HepG2 (cell line): ENCODE data around the gene ZCCHC3. TPM values are rescaled to one million over a fixed set of nuclear protein-coding genes. Genes with fewer than 3 reads are reported as not detected.

Experiments
- CEBPZ ChIP-seq: IDR thresholded peaks from 2 replicates; pipeline ENCODE4 v1.6.1; 2012; ENCODE audit warnings: low read length, improper control_type of control experiment
- CHD4 ChIP-seq: fragments of 200-600 bp; sonication (generic); IDR thresholded peaks from 2 replicates; pipeline ENCODE4 v1.7.0; 2017; ENCODE audit warnings: mild to moderate bottlenecking, low read length, borderline replicate concordance
- FOXM1 ChIP-seq: sonication (generic); formaldehyde crosslinking; IDR thresholded peaks from 2 replicates; pipeline ENCODE4 v1.5.0; 2020; ENCODE audit warnings: missing genetic modification reagents
- KDM5A ChIP-seq: fragments of 200-600 bp; sonication (generic); IDR thresholded peaks from 2 replicates; pipeline ENCODE4 v1.7.0; 2018; ENCODE audit warnings: antibody characterized with exemption, mild to moderate bottlenecking, low read length, borderline replicate concordance
- MEF2D ChIP-seq: sonication (generic); formaldehyde crosslinking; IDR thresholded peaks from 2 replicates; pipeline ENCODE4 v1.5.1; 2020; ENCODE audit warnings: mild to moderate bottlenecking, missing genetic modification reagents
- NR2C2 ChIP-seq: sonication (generic); formaldehyde crosslinking; IDR thresholded peaks from 2 replicates; pipeline ENCODE4 v1.4.0; 2020; ENCODE audit warnings: missing genetic modification reagents, mild to moderate bottlenecking, moderate library complexity, borderline replicate concordance
- POLR2A ChIP-seq, 2 experiments: IDR thresholded peaks; 2 replicates each; pipeline ENCODE4 v1.6.1; 2011; ENCODE audit warnings: low read depth in 2 of 2, low read length in 2 of 2, mild to moderate bottlenecking in 1 of 2, moderate library complexity in 1 of 2; ENCODE audit not compliant: insufficient read depth in 1 of 2
- PRMT3 ChIP-seq: sonication (generic); formaldehyde crosslinking; IDR thresholded peaks from 2 replicates; pipeline ENCODE4 v1.8.1; 2022; ENCODE audit warnings: low read depth, mild to moderate bottlenecking, moderate library complexity, missing genetic modification reagents, borderline replicate concordance
- ZNF10 ChIP-seq: sonication (generic); formaldehyde crosslinking; IDR thresholded peaks from 2 replicates; pipeline ENCODE4 v1.4.0; 2020; ENCODE audit warnings: mild to moderate bottlenecking, low read depth, missing genetic modification reagents, borderline replicate concordance
- ZNF205 ChIP-seq: IDR thresholded peaks from 2 replicates; pipeline ENCODE4 v1.6.1; 2018; ENCODE audit warnings: missing biosample characterization, missing genetic modification reagents
- ZNF746 ChIP-seq: sonication (generic); formaldehyde crosslinking; IDR thresholded peaks from 2 replicates; pipeline ENCODE4 v1.8.0; 2022; ENCODE audit warnings: mild to moderate bottlenecking, missing genetic modification reagents
- ZNF850 ChIP-seq: sonication (generic); formaldehyde crosslinking; conservative IDR thresholded peaks from 2 replicates; pipeline ENCODE4 v1.9.0; 2021; ENCODE audit warnings: mild to moderate bottlenecking, missing genetic modification reagents
- ZSCAN25 ChIP-seq: sonication (generic); formaldehyde crosslinking; IDR thresholded peaks from 2 replicates; pipeline ENCODE4 v1.8.0; 2022; ENCODE audit warnings: mild to moderate bottlenecking, missing genetic modification reagents
- polyA plus RNA-seq, 8 experiments: library from polyadenylated mRNA; depleted of rRNA in 3 of 8; stranded (reverse) in 7 of 8; unstranded in 1 of 8; fragments of >200 nt; fragmentation: Illumina TruSeq in 4 of 8; extraction: Trizol in 4 of 8; gene quantifications; 2 replicates each; pipeline versions ENCODE4 v1.2.1 to v1.2.3, GENCODE V29; 2011 to 2016; ENCODE audit warnings: low read depth in 4 of 8, missing spikeins in 1 of 8, mixed read lengths in 1 of 8; ENCODE audit not compliant: insufficient read depth in 1 of 8
- total RNA-seq, 5 experiments: library from RNA; depleted of rRNA; stranded (reverse); fragments of >200 nt; fragmentation: Illumina TruSeq; extraction: Trizol; gene quantifications; 2 replicates each; pipeline ENCODE4 v1.2.3, GENCODE V29; 2016; ENCODE audit warnings: low read depth in 1 of 5
- TF ChIP-seq, protein P1 (sequence below): sonication (generic); formaldehyde crosslinking; IDR thresholded peaks from 2 replicates; pipeline ENCODE4 v1.5.1; 2020; ENCODE audit warnings: mild to moderate bottlenecking, missing genetic modification reagents, borderline replicate concordance
- TF ChIP-seq, protein P2 (sequence below): sonication (generic); formaldehyde crosslinking; IDR thresholded peaks from 2 replicates; pipeline ENCODE4 v1.8.0; 2022; ENCODE audit warnings: missing genetic modification reagents, mild to moderate bottlenecking, moderate library complexity, borderline replicate concordance
- TF ChIP-seq, protein P3 (sequence below): sonication (generic); formaldehyde crosslinking; IDR thresholded peaks from 2 replicates; pipeline ENCODE4 v1.5.0; 2020; ENCODE audit warnings: mild to moderate bottlenecking, missing genetic modification reagents, moderate library complexity
- TF ChIP-seq, protein P4 (sequence below): sonication (generic); formaldehyde crosslinking; IDR thresholded peaks from 2 replicates; pipeline ENCODE4 v1.5.0; 2020; ENCODE audit warnings: mild to moderate bottlenecking, missing genetic modification reagents

Gene ZCCHC3
- total and polyA plus RNA-seq, 2 of the 13 experiments (the other 11 are each of a cell fraction or from before 2014, with no cell fraction given): 46.6 to 63.0 TPM

DNA sequence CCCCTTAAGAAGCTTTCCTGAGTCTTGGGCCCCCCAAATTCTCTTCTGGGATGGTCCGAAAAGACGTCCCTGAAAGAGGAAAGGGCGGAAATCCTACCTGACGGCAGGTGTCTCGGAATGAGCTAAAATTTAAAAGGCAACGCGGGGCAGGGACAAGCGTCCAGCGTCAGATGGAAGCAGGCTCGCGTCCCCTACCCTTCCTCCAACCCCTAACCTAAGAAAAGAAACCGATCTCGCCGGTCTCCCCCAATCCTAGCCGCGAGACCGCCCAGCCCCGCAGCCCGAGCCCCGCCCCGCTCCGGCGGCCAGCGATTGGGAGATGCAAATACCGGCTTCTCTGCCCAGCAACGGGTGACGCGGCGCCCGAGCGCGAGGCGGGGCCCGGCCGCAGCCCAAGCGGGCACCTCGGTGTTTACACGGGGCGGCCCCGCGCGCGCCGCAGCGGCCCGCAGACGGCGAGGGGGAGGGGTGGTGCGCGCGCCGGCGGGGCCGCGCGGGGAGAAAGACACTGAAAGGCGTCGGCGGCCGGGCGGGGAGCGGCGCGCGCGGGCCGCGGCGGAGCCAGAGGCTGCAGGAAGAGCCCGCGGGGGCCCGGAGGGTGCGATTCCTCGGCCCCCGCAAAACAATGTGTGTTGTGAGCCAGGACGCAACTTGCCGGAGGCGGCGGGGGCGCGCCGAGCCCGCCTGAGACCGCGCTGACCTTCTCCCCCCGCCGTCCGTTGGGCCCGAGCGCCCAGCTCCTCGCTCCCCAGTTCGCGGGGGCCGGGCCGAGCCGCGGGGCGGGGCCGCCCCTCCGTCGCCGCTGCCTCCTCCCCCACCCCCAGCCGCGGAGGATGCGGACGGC is 27.9 kb downstream of the ZCCHC3 start, which contains the start of gene SOX12 (continued):
- TF ChIP-seq, protein P1, sequence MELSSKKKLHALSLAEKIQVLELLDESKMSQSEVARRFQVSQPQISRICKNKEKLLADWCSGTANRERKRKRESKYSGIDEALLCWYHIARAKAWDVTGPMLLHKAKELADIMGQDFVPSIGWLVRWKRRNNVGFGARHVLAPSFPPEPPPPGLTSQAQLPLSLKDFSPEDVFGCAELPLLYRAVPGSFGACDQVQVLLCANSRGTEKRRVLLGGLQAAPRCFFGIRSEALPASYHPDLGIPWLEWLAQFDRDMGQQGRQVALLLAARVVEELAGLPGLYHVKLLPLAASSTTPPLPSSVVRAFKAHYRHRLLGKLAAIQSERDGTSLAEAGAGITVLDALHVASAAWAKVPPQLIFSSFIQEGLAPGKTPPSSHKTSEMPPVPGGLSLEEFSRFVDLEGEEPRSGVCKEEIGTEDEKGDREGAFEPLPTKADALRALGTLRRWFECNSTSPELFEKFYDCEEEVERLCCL: no peak
- TF ChIP-seq CHD4 (0 out of 2 replicates have a peak, but pooled peaks have one; percentile 17), ZNF205 (CRISPR knock-in tag) (no peak), NR2C2 (CRISPR knock-in tag) (0 out of 2 replicates have a peak, but pooled peaks have one; percentile 43), KDM5A (0 out of 2 replicates have a peak, but pooled peaks have one; percentile 9), ZNF10 (CRISPR knock-in tag) (no peak), ZNF850 (no peak; the same call in 1 of the 2 replicates), MEF2D (CRISPR knock-in tag) (no peak), ZSCAN25 (CRISPR knock-in tag) (peak; percentile 17; the same call in 1 of the 2 replicates), ZNF746 (CRISPR knock-in tag) (peak; percentile 6), FOXM1 (CRISPR knock-in tag) (no peak), POLR2A (IDR thresholded peaks at IDR 0.05; ENCODE audit: insufficient read depth in 1 of 2, low read depth in 2 of 2, low read length in 2 of 2) (peak in 1 of 2 experiments; percentile 78; a peak in 2 of 4 replicates), CEBPZ (no peak), PRMT3 (CRISPR knock-in tag) (peak; percentile 31)
- TF ChIP-seq, protein P2, sequence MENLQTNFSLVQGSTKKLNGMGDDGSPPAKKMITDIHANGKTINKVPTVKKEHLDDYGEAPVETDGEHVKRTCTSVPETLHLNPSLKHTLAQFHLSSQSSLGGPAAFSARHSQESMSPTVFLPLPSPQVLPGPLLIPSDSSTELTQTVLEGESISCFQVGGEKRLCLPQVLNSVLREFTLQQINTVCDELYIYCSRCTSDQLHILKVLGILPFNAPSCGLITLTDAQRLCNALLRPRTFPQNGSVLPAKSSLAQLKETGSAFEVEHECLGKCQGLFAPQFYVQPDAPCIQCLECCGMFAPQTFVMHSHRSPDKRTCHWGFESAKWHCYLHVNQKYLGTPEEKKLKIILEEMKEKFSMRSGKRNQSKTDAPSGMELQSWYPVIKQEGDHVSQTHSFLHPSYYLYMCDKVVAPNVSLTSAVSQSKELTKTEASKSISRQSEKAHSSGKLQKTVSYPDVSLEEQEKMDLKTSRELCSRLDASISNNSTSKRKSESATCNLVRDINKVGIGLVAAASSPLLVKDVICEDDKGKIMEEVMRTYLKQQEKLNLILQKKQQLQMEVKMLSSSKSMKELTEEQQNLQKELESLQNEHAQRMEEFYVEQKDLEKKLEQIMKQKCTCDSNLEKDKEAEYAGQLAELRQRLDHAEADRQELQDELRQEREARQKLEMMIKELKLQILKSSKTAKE (CRISPR knock-in tag): peak; percentile 56; the same call in 1 of the 2 replicates
- TF ChIP-seq, protein P3, sequence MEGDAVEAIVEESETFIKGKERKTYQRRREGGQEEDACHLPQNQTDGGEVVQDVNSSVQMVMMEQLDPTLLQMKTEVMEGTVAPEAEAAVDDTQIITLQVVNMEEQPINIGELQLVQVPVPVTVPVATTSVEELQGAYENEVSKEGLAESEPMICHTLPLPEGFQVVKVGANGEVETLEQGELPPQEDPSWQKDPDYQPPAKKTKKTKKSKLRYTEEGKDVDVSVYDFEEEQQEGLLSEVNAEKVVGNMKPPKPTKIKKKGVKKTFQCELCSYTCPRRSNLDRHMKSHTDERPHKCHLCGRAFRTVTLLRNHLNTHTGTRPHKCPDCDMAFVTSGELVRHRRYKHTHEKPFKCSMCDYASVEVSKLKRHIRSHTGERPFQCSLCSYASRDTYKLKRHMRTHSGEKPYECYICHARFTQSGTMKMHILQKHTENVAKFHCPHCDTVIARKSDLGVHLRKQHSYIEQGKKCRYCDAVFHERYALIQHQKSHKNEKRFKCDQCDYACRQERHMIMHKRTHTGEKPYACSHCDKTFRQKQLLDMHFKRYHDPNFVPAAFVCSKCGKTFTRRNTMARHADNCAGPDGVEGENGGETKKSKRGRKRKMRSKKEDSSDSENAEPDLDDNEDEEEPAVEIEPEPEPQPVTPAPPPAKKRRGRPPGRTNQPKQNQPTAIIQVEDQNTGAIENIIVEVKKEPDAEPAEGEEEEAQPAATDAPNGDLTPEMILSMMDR: no peak
- TF ChIP-seq, protein P4, sequence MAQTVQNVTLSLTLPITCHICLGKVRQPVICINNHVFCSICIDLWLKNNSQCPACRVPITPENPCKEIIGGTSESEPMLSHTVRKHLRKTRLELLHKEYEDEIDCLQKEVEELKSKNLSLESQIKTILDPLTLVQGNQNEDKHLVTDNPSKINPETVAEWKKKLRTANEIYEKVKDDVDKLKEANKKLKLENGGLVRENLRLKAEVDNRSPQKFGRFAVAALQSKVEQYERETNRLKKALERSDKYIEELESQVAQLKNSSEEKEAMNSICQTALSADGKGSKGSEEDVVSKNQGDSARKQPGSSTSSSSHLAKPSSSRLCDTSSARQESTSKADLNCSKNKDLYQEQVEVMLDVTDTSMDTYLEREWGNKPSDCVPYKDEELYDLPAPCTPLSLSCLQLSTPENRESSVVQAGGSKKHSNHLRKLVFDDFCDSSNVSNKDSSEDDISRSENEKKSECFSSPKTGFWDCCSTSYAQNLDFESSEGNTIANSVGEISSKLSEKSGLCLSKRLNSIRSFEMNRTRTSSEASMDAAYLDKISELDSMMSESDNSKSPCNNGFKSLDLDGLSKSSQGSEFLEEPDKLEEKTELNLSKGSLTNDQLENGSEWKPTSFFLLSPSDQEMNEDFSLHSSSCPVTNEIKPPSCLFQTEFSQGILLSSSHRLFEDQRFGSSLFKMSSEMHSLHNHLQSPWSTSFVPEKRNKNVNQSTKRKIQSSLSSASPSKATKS: no peak; the same call in 1 of the 2 replicates
